GM12874 (cell line): ENCODE data around the gene PNMA1.

Experiments
- CTCF ChIP-seq: IDR thresholded peaks from 2 replicates; pipeline ENCODE4 v1.5.1; 2011; ENCODE audit warnings: low read depth, mild to moderate bottlenecking, control low read depth, low read length, moderate library complexity; ENCODE audit not compliant: insufficient read depth

PNMA1 gene

GRCh38 chr14:73662487-73662943 lies 51.7 kb downstream of the PNMA1 start:
- no peak for TF ChIP-seq CTCF

- TF ChIP-seq CTCF, result no peak
These were observed 52.3 kb downstream of the PNMA1 start for GRCh38 chr14:73661872-73662271.
